GM18861 (cell line): ENCODE results near the gene TMEM170A.
"Not testable (repeated sequence)": the region's sequence is repeated elsewhere in the genome, so short reads cannot be mapped to it uniquely, and the experiment has no call there.

ENCODE experiments used
- ATAC-seq: cut with Tn5 transposase; IDR thresholded peaks from one replicate; pipeline ENCODE4 v1.9.1; 2021; ENCODE audit not compliant: unreplicated experiment

The TMEM170A gene

DNA sequence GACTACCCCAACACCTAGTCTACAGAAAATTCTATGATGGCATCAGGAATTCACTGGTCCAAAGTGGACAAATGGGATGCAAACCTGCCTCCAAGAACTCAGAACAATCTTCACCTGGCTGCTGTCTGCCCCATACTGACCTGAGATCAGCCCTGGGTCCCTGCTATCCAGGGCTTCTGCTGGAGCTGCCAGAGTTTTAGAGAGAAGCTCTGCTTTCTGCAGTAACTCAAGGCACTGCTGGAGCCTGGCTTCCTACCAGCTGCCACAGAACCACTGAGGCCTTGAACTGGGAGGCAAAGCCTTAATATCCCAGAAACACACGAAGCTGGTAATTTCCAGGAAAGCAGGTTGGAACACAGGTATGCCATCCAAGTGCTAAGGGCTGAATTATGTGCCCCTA, 7.5 kb downstream of the TMEM170A start:
- ATAC-seq = no peak

DNA sequence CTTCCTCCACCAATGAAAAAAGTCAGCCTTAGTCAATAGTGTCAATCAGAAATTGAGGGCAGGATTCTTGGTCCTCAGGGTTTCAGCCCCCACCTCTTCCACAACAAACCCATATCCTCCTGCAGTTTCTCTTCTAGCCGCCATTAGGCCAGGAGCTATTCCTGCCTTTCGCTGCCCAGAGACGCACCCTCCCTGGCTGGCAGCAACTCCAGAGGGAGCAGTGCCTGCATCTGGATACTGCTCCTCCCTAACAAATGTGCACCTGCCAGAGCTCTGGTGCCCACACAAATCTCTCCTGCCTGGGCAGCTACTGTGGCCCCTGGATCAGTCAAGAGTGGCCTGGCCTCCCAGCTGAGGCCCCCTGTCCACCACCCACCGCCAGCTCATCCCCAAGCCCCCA, 8.0 kb downstream of the TMEM170A start:
- not testable (repeated sequence) for ATAC-seq

DNA sequence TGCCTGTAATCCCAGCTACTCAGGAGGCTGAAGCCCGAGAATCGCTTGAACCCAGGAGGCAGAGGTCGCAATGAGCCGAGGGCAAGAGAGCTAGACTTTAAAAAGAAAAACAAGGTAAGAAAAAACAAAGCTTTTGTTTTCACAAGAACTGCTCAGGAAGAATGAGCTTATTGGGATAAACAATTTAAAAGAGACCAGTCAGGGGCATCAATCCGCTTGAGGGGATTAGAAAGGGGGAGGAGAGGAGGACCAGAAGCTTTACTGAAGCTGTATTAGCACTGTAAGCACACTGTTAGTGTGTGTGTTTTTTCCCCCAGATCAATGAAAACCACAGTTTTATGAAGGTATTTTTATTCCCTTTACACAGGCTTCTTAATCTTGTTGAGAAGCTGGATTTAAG, 8.8 kb downstream of the TMEM170A start:
- no peak for ATAC-seq

DNA sequence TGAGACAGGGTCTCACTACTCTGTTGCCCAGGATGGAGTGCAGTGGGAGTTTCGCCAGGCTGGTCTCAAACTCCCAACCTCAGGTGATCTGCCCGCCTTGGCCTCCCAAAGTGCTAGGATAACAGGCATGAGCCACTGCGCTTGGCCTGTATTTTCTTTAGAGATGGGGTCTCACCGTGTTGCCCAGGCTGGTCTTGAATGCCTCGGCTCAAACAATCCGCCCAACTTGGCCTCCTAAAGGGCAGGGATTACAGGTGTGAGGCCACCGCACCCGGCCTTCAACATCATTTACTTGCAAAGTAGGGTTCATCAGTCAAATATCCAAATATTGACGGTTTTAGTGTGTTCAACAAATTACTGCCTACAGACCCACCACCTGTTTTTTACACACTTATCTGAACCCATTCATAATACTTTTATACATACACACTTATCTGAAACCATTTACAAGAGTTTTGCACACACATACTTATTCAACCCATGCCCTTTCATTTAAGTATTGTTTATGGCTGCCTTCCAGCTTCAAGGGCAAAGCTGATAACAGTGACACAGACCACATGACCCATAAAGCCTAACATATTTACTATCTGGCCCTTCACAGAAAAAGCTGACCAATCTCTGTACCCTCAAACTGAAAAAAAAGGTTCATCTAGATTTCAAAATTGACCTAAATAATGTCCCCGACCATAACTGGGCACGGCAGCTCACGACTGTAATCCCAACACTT, 11.9 kb downstream of the TMEM170A start:
- no peak for ATAC-seq

DNA sequence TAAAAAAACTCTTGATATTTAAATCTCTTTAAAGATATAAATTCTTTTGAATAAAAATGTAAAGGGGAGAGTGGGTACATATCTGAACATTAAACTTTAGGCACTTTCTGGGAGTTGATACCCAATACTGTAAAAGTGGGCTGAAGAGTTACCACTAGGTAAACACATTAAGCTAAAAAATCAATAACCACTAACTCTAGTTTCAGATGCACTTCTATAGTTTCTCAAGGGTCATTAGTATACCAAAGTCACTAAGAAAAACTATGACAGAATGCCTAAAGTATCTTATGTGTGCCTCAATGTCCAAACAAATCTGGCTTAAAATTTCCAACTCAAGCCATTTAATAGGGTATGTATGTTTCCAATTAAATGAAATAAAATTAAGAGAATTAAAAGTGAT, 18.1 kb downstream of the TMEM170A start:
- no peak for ATAC-seq

DNA sequence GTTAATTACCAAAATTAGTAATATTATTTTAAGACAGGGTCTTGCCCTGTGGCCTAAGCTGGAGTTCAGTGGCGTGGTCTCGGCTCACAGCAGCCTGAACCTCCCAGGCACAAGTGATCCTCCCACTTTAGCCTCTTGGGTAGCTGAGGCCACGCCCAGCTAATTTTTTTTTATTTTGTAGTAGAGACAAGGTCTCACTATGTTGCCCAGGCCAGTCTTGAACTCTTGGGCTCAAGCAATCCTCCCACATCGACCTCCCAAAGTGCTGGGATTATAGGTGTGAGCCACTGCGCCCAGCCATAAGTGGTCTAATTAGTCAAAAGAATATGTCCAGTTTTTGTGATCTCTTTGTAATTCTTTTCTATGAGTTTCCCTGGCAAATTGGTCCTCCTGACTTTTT, 19.2 kb downstream of the TMEM170A start:
- ATAC-seq = no peak

DNA sequence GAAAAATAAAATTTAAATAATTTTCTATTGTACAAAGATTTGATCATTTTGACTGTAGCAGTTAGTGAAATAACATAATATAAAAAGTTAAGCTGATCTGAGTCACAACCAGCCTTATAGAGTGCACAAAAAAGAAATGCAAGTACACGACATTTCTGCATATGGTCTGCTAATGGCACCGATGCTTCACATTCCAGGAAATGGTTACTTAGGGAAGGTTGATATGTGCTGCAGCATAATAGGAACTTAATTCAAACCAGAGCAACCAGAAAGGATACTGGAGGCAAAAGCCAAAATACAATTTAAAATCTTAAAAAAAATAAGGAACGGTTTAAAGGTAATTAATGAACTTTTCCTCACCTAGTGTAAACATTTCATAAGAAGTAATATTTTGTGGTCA, 21.2 kb downstream of the TMEM170A start:
- ATAC-seq = no peak

DNA sequence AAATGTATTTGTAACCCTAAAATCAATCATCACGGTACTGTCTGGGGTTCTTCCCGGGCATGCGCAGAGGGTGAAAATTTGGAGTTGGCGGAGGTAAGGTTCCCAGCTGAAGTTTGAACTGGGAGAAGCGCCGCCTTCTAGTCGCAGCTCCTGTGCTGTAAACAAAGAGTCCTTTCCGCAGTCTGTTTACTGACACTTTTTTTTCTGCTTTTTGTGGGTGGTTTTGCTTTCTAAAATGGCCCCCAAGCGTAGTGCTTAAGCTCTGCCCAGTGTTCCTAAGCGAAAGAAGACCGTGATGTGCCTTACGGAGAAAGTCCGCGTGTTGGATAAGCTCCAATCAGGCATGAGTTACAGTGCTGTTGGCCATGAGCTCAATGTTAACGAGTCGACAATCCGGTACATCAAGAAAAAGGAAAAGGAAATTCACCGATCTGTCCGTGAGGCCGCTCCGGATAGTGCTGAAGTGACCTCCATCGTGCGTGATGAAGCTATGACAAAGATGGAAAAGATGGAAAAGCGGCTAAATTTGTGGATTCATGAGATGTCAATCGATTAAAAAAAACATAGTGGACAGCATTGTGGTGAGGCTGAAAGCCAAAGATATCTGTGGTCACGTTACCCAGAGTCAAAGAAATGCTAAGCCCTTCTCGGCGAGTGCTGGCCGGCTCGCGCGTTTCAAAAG, 30.6 kb downstream of the TMEM170A start:
- peak; percentile 68 for ATAC-seq

DNA sequence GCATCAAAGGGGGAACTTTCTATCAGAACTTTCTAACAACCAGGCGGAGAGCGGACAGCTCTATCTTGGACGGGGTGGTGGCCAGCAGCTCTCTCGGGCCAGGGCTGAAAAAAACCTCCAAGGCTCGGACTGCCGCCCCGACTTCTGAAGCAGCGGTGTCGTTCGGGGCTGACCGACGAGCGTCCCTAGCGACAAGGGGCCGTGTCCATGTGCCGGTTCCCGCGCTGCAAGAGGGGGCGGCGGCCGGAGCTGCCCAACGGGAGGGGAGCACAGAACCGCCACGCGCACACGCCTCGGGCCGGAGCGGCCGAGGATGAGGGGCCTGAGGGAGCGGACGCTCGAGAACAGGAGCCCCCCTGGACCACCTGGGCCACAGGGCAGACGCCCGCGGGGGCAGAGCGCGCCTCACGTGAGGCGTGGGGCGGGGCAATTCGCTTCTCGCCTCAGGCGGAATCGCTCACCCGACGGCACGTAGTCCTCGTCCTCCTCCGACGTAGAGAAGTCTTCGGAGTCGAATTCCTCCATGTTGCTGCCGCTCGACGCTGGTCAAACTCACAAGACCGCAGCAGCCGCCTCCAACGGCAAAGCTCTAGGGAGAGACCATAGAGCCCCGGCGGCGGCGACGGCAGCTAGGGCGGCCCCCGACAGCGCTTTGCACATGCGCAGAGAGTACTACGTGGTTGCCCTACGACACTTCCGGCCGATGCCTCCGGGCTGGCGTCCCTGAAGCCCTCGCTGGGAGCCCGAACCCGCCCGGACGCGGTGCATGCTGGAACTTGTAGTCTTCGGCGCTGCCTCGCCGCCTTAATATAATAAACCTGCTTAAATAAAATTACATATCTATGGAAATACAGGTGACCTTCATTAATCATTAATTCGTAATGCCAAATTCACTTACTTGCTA, 31.4 kb downstream of the TMEM170A start, which contains the start of gene CFDP1:
Gene CFDP1 (minus strand): TSS at position 676 of the 904 bp plus-strand sequence. CDS start 151 bp downstream, at position 525.
- peak; percentile 89 for ATAC-seq

DNA sequence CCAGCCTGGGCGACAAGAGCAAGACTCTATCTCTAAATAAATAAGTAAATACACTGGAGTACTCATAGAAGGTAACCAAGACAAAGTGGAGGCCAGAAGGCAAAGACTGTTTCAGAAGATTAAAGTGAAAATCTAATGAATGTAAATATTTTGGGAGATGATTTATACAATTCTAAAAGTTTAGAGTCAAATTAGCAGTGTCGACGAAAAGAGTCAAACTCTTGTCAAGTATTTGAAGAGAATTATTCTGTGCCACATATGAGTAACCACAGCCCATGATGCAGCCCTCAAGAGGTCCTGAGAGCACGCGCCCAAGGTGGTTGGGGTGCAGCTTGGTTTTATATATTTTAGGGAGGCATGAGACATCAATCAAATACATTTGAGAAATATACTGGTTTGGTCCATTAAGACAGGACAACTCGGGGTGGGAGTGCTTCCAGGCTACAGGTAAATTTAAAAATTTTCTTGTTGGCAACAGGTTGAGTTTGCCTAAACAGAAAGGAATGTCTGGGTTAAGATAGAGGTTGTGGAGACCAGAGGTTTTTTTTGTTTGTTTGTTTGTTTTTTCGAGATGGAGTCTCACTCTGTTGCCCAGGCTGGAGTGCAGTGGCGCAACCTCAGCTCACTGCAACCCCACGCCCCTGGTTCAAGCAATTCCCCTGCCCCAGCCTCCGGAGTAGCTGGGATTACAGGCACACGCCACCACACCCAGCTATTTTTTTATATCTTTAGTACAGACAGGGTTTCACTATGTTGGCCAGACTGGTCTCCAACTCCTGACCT, 34.7 kb downstream of the TMEM170A start:
- ATAC-seq = no peak

DNA sequence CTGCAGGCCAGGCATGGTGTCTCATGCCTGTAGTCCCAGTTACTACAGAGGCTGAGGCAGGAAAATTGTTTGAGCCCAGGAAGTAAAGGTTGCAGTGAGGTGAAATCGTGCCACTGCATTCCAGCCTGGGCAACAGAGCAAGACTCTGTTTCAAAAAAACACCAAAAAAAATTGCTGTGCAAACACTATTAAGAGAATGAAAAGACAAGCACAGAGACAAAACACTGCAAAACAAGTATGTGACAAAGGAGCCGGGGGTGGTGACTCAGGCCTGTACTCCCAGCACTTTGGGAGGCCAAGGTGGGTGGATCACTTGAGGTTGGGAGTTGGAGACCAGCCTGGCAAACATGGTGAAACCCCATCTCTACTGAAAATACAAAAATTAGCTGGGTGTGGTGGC, 38.0 kb downstream of the TMEM170A start:
- ATAC-seq = not testable (repeated sequence)

DNA sequence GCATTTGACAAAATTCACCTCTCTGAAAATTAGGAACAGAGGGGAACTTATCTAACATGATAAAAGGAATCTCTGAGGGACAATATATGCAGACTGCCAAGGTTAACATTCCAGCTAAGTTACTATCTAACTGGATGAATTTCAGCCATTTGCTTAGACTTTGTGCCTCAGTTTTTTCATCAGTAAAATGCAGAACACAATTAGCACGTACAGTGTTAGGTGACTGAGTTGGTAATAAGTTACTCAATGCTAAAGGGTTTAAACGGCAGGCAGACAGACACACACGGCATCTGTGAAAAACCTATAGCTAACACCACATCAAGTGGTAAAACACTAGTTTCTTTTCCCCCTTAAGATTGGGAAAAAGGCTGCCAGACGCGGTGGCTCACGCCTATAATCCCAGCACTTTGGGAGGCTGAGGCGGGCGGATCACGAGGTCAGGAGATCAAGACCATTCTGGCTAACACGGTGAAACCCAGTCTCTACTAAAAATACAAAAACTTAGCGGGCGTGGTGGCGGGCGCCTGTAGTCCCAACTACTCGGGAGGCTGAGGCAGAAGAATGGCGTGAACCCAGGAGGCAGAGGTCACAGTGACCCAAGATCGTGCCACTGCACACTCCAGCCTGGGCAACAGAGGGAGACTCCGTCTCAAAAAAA, 40.3 kb downstream of the TMEM170A start:
- ATAC-seq = not testable (repeated sequence)

DNA sequence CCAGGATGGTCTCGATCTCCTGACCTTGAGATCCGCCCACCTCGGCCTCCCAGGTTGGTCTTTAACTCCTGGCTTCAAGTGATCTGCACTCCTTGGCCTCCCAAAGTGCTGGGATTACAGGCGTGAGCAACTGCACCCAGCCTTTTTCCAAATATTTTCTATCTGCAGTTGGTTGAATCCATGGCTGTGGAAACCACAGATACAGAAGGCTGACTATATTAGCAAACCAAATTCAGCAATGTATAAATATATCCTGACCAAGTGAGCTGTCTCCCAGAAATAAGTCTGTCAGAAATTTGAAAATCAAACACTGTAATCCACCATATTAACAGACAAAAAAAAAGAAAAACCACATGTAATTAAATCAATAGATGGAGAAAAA, 40.8 kb downstream of the TMEM170A start:
- ATAC-seq = no peak

DNA sequence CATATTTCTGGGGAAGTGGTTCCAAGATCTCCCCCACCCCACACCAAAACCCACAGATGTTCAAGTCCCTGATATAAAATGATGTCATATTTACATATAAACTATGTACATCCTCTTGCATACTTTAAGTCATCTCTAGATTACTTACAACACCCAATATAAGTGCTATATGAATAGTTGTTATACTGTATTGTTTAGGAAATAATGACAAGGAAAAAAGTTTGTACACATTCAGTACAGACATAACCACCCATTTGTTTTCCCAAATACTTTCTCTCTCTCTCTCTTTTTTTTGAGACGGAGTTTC, 42.7 kb downstream of the TMEM170A start:
- no peak for ATAC-seq

DNA sequence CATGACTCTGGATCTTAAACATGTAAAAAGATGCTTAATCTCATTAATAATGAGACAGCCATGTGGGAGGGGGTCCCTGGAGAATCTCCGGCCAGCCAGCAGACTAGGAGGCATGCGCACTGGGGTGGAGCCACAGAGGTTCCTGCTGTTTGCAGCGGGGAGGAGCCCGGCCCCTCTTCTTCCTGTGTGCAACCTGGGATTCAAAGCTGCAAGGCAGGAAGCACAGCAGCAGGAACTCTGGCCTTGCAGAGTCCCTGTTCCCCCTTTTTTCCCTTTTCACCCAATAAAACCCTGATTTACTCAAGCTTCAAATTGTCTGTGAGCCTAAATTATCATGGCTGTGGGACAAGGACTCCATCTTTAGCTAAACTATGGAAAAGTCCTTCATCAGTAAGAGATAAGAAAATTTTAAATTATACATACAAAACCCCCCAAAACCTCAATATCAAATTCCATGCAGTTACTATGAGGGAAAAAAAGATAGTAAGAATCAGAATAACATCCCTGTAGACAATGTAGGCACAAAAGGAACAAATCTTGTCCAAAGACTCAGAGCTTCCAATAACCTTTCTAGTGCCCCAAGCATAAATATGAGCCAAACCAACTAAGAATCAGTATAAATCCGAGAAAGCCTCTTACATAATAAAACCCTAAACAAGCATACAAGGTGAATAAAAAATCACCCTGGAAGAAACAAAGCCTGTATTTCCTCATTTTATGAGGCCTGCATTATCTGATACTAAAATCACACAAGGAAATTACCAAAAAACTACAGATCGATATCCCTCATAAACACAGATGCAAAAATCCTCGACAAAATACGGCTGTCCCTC, 43.3 kb downstream of the TMEM170A start:
- ATAC-seq = peak; percentile 78

DNA sequence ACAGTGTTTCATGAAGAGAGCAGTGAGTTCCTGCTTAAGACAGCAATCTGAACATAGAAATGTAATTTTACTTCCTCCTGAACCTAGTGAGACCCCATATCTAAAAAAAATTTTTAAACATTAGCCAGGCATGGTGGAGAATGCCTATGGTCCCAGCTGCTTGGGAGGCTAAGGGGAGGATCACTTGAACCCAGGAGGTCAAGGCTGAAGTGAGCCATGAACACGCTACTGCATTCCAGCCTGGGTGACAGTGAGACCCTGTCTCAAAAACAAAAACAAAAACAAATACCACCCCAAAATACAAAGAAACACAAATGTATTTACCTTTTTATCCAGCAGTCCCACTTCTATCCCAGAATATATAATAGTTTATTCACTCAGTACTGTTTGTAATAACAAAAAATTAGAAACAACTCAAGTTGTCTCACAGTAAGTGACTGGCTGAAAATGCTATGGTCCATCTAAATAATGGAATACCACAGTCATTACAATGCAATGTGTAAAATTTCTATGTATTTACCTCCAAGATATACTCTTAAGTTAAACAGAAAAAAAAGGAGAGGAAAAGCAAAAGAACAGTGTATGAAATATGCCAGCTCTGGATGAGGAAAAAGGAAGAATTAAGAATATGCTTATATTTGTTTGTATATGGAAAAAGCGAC, 47.5 kb downstream of the TMEM170A start:
- ATAC-seq = no peak

DNA sequence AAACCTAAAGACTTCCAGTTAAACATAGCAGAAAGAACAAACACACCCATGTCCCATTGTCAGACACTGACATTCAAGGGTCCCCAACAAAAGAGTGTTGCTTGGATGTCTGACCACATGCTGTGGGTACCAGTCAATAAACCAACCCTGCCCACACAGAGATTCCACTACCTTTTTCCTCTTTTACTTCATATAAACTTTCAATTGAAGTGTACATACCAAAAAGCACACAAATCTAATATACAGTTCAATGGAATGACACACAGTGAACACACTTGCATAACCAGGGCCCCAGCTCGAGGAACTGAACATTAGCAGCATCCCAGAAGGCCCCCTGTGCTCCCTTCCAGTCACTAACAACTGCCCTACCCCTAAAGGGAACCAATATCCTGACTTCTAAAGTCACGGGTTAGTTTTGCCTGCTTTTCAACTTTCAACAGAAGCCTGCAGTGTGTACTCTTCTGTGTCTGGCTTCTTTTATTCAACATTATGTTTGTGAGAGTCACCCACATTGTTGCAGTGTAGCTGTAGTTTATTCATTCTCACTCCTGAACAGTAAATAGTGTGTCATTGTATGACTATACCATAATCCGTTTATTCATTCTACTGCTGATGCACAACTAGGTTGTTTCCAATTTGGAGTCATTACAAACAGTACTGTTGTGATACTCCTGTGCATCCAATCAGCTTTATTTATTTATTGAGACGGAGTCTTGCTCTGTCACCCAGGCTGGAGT, 49.2 kb downstream of the TMEM170A start:
- ATAC-seq = no peak

DNA sequence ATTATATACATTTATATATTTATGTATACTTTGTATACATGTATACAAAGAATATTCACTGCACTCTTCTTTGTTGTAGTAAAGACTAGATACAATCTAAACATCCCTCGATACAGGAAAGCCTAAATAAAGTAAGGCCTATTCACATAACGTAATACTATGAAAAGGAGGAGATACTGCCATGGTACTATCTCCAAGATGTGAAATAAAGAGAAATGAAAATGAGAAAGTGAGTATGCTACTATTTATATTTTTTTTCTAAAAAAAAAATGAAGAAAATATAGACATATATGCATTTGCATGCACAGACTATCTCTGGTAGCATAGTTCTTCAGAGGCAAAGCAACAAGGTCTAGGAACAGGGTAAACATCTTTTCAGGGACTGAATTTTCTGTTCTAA, 50.5 kb downstream of the TMEM170A start:
- no peak for ATAC-seq
